HFF-Myc (cell line): Measurements from ENCODE around the gene ARID5B.

ENCODE experiments used
- DNase-seq: peaks from one replicate; pipeline ENCODE4 v3.0.0-alpha.2; 2011; ENCODE audit warnings: low read depth; ENCODE audit errors: extremely low read depth
- H3K4me3 ChIP-seq: replicated peaks from 2 replicates; pipeline ENCODE4 v1.5.1; 2011; ENCODE audit warnings: low read depth, mild to moderate bottlenecking, control low read depth, low read length
- CTCF ChIP-seq: IDR thresholded peaks from 2 replicates; pipeline ENCODE4 v1.5.1; 2012; ENCODE audit warnings: mild to moderate bottlenecking, low read depth, low read length, control low read depth; ENCODE audit errors: missing control alignments

The ARID5B gene

GRCh38 chr10:62087329-62087728 is 185.8 kb downstream of the ARID5B start:
- no peak overlapping the region for H3K4me3 ChIP-seq
- no peak for TF ChIP-seq CTCF
- no peak for DNase-seq

- no peak for DNase-seq
- TF ChIP-seq CTCF = no peak
- H3K4me3 ChIP-seq = no peak overlapping the region
Measured at GRCh38 chr10:62088786-62089185, 187.3 kb downstream of the ARID5B start.

GRCh38 chr10:62092301-62093030 is 191.0 kb downstream of the ARID5B start:
- no peak for DNase-seq
- no peak for TF ChIP-seq CTCF
- H3K4me3 ChIP-seq = no peak overlapping the region

GRCh38 chr10:62093863-62094291 is 192.4 kb downstream of the ARID5B start:
- H3K4me3 ChIP-seq = no peak overlapping the region
- peak; percentile 52 for DNase-seq
- TF ChIP-seq CTCF = no peak

GRCh38 chr10:62095181-62096122 is 194.0 kb downstream of the ARID5B start:
- no peak for TF ChIP-seq CTCF
- DNase-seq = no peak
- no peak overlapping the region for H3K4me3 ChIP-seq

- no peak for DNase-seq
- no peak for TF ChIP-seq CTCF
- H3K4me3 ChIP-seq = no peak overlapping the region
Measured at GRCh38 chr10:62096256-62096933, 194.9 kb downstream of the ARID5B start.
